Tibial nerve (tissue), 4 donors: ENCODE results near the gene TBC1D7.

Experiments used
- CTCF ChIP-seq, 5 experiments: fragments of 200-600 bp in 3 of 5; fragments of 450-650 bp in 2 of 5; sonication (generic) in 3 of 5; IDR thresholded peaks; one replicate each; pipeline ENCODE4 v1.5.1; 2016 to 2019; ENCODE audit warnings: antibody characterized with exemption in 5 of 5, mild to moderate bottlenecking in 3 of 5, moderate library complexity in 2 of 5
- EP300 ChIP-seq, 2 donors: sonication (generic); formaldehyde crosslinking; IDR thresholded peaks; one replicate each; pipeline ENCODE4 v1.6.1; 2017; ENCODE audit warnings: antibody characterized with exemption in 2 of 2, mild to moderate bottlenecking in 1 of 2

DNA sequence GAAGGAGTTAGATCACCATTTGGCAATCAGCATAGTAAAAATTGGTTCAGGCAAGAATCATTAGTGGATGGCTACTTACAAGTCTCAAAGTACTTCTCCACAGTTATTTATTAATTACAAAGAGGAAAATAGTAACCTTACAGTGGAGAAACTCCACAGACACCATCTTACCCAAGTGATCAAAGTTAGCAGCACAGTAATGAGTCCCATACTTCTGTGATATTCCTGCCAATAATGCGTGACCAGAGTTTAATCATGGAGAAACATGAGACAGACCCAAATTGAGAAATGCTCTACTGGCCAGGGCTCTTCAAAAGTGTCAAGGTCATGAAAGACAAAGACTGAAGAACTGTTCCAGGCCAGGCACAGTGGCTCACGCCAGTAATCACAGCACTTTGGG is 9.5 kb downstream of the TBC1D7 start:
- TF ChIP-seq CTCF (IDR thresholded peaks at IDR 0.05) (no peak), EP300 (IDR thresholded peaks at IDR 0.05) (no peak)
